HepG2 (cell line): ENCODE results near the gene TCF19. TPM values are rescaled to one million over a fixed set of nuclear protein-coding genes. Genes with fewer than 3 reads are reported as not detected.
A peak's percentile ranks its signal among the peaks of the same experiment; 100 is the strongest.

Experiments used
- ASH2L ChIP-seq: fragments of 300-600, 200-600 bp; sonication (generic); IDR thresholded peaks from 2 replicates; pipeline ENCODE4 v1.7.0; 2017; ENCODE audit warnings: low read depth, mild to moderate bottlenecking, moderate library complexity, mixed read lengths, low read length; ENCODE audit not compliant: insufficient read length
- BCL6 ChIP-seq: IDR thresholded peaks from 2 replicates; pipeline ENCODE4 v1.6.1; 2016; ENCODE audit warnings: missing genetic modification reagents, missing compliant biosample characterization
- CENPBD1 ChIP-seq: sonication (generic); formaldehyde crosslinking; IDR thresholded peaks from 2 replicates; pipeline ENCODE4 v1.8.0; 2022; ENCODE audit warnings: missing genetic modification reagents, low read depth, mild to moderate bottlenecking, borderline replicate concordance
- CHCHD3 ChIP-seq: sonication (generic); formaldehyde crosslinking; IDR thresholded peaks from 2 replicates; pipeline ENCODE4 v1.8.0; 2022; ENCODE audit warnings: mild to moderate bottlenecking, missing genetic modification reagents, moderate library complexity
- CSRNP2 ChIP-seq: sonication (generic); formaldehyde crosslinking; conservative IDR thresholded peaks from 2 replicates; pipeline ENCODE4 v1.8.0; 2022; ENCODE audit warnings: low read depth, missing genetic modification reagents
- E2F5 ChIP-seq: sonication (generic); formaldehyde crosslinking; conservative IDR thresholded peaks from 2 replicates; pipeline ENCODE4 v1.4.0; 2020; ENCODE audit warnings: missing genetic modification reagents
- ETV6 ChIP-seq: sonication (generic); formaldehyde crosslinking; conservative IDR thresholded peaks from 2 replicates; pipeline ENCODE4 v1.4.0; 2020; ENCODE audit warnings: missing genetic modification reagents
- HINFP ChIP-seq: sonication (generic); formaldehyde crosslinking; IDR thresholded peaks from 2 replicates; pipeline ENCODE4 v1.4.0; 2020; ENCODE audit warnings: low read depth, mild to moderate bottlenecking, missing genetic modification reagents
- HNF4A ChIP-seq: sonication (generic); formaldehyde crosslinking; IDR thresholded peaks from 2 replicates; pipeline ENCODE4 v1.4.0; 2020; ENCODE audit warnings: missing genetic modification reagents
- HNRNPL ChIP-seq: fragments of 200-400 bp; formaldehyde crosslinking; IDR thresholded peaks from 2 replicates; pipeline ENCODE4 v1.6.1; 2017; ENCODE audit warnings: mild to moderate bottlenecking, low read depth, low read length
- MEIS1 ChIP-seq: sonication (generic); formaldehyde crosslinking; IDR thresholded peaks from 2 replicates; pipeline ENCODE4 v1.9.0; 2021; ENCODE audit warnings: mild to moderate bottlenecking, missing genetic modification reagents, moderate library complexity, borderline replicate concordance
- MXI1 ChIP-seq: IDR thresholded peaks from 3 replicates; pipeline ENCODE4 v1.6.1; 2012; ENCODE audit warnings: low read depth, low read length, inconsistent platforms, borderline replicate concordance
- MZF1 ChIP-seq: sonication (generic); formaldehyde crosslinking; IDR thresholded peaks from 2 replicates; pipeline ENCODE4 v1.8.1; 2023; ENCODE audit warnings: mild to moderate bottlenecking, missing genetic modification reagents, borderline replicate concordance
- ONECUT2 ChIP-seq: sonication (generic); formaldehyde crosslinking; IDR thresholded peaks from 2 replicates; pipeline ENCODE4 v1.4.0; 2020; ENCODE audit warnings: missing genetic modification reagents
- PAF1 ChIP-seq: IDR thresholded peaks from 2 replicates; pipeline ENCODE4 v1.6.1; 2016; ENCODE audit warnings: missing genetic modification reagents, missing compliant biosample characterization
- PAWR ChIP-seq: sonication (generic); formaldehyde crosslinking; IDR thresholded peaks from 2 replicates; pipeline ENCODE4 v1.4.0; 2020; ENCODE audit warnings: missing genetic modification reagents, mild to moderate bottlenecking, borderline replicate concordance
- SP2 ChIP-seq: sonication (generic); formaldehyde crosslinking; IDR thresholded peaks from 2 replicates; pipeline ENCODE4 v1.5.1; 2020; ENCODE audit warnings: mild to moderate bottlenecking, missing genetic modification reagents
- TFAP4 ChIP-seq: sonication (generic); IDR thresholded peaks from 2 replicates; pipeline ENCODE4 v1.6.1; 2016; ENCODE audit warnings: low read depth, borderline replicate concordance
- ZBTB33 ChIP-seq: sonication (generic); formaldehyde crosslinking; IDR thresholded peaks from 2 replicates; pipeline ENCODE4 v1.4.0; 2020; ENCODE audit warnings: missing genetic modification reagents
- ZNF251 ChIP-seq: sonication (generic); formaldehyde crosslinking; IDR thresholded peaks from 2 replicates; pipeline ENCODE4 v1.9.0; 2021; ENCODE audit warnings: mild to moderate bottlenecking, missing genetic modification reagents
- ZNF274 ChIP-seq: sonication (generic); formaldehyde crosslinking; IDR thresholded peaks from 2 replicates; pipeline ENCODE4 v1.5.1; 2020; ENCODE audit warnings: mild to moderate bottlenecking, missing genetic modification reagents
- ZNF567 ChIP-seq: sonication (generic); formaldehyde crosslinking; IDR thresholded peaks from 2 replicates; pipeline ENCODE4 v1.8.1; 2023; ENCODE audit warnings: mild to moderate bottlenecking, missing genetic modification reagents, borderline replicate concordance
- polyA plus RNA-seq, 8 experiments: library from polyadenylated mRNA; depleted of rRNA in 3 of 8; stranded (reverse) in 7 of 8; unstranded in 1 of 8; fragments of >200 nt; fragmentation: Illumina TruSeq in 4 of 8; extraction: Trizol in 4 of 8; gene quantifications; 2 replicates each; pipeline versions ENCODE4 v1.2.1 to v1.2.3, GENCODE V29; 2011 to 2016; ENCODE audit warnings: low read depth in 4 of 8, missing spikeins in 1 of 8, mixed read lengths in 1 of 8; ENCODE audit not compliant: insufficient read depth in 1 of 8
- total RNA-seq, 5 experiments: library from RNA; depleted of rRNA; stranded (reverse); fragments of >200 nt; fragmentation: Illumina TruSeq; extraction: Trizol; gene quantifications; 2 replicates each; pipeline ENCODE4 v1.2.3, GENCODE V29; 2016; ENCODE audit warnings: low read depth in 1 of 5

The TCF19 gene
- total and polyA plus RNA-seq, 2 of the 13 experiments (the other 11 are each of a cell fraction or from before 2014, with no cell fraction given): 4.9 to 22.2 TPM

- peak; percentile 21 for TF ChIP-seq TFAP4
- TF ChIP-seq PAF1 (CRISPR knock-in tag): no peak
- TF ChIP-seq HNF4A: peak; percentile 88
- TF ChIP-seq CENPBD1 (CRISPR knock-in tag): no peak
- TF ChIP-seq ETV6 (CRISPR knock-in tag): no peak
- no peak for TF ChIP-seq CHCHD3 (CRISPR knock-in tag)
- TF ChIP-seq ZNF251 (CRISPR knock-in tag): no peak
- TF ChIP-seq ZNF274: peak; percentile 93
- peak; percentile 84; the same call in 1 of the 2 replicates for TF ChIP-seq MZF1
- TF ChIP-seq MXI1: no peak; the same call in 2 of the 3 replicates
- TF ChIP-seq CSRNP2: no peak
- 0 out of 2 replicates have a peak, but pooled peaks have one; percentile 52 for TF ChIP-seq HNRNPL
- TF ChIP-seq PAWR: no peak
- no peak for TF ChIP-seq E2F5 (CRISPR knock-in tag)
- TF ChIP-seq MEIS1 (CRISPR knock-in tag): peak; percentile 62; the same call in 1 of the 2 replicates
- TF ChIP-seq SP2 (CRISPR knock-in tag): 0 out of 2 replicates have a peak, but pooled peaks have one; percentile 13
- no peak for TF ChIP-seq ONECUT2 (CRISPR knock-in tag)
- TF ChIP-seq ZNF567 (CRISPR knock-in tag): peak; percentile 16; the same call in 1 of the 2 replicates
- no peak; the same call in none of the 2 replicates for TF ChIP-seq BCL6 (CRISPR knock-in tag)
- TF ChIP-seq ASH2L: peak; percentile 61
- peak; percentile 86; the same call in 1 of the 2 replicates for TF ChIP-seq HINFP
- TF ChIP-seq ZBTB33: no peak
These were observed 27.8 kb downstream of the TCF19 start (continued) for GRCh38 chr6:31186052-31186734.
